Stimulated activated naive CD8-positive, alpha-beta T cell treated with anti-CD3 and anti-CD28 coated beads, Interleukin-15, Interleukin-2, amounts not matched to agents 100 ng/mL and 50 ng/mL, for 24 hours (primary cell): Measurements from ENCODE around the gene ABCC8.

Experiments
- H3K27ac Mint-ChIP-seq: one replicate; pipeline ENCODE4 v1.8.0; 2021; ENCODE audit warnings: mild to moderate bottlenecking, mixed read lengths
- H3K27me3 Mint-ChIP-seq: one replicate; pipeline ENCODE4 v1.8.0; 2021; ENCODE audit warnings: mixed read lengths
- H3K36me3 Mint-ChIP-seq: one replicate; pipeline ENCODE4 v1.8.0; 2021; ENCODE audit warnings: low read depth, mixed read lengths
- H3K4me1 Mint-ChIP-seq: one replicate; pipeline ENCODE4 v1.8.0; 2021; ENCODE audit warnings: low read depth, mixed read lengths
- H3K4me3 Mint-ChIP-seq: one replicate; pipeline ENCODE4 v1.8.0; 2021; ENCODE audit warnings: mild to moderate bottlenecking, mixed read lengths
- H3K9me3 Mint-ChIP-seq: one replicate; pipeline ENCODE4 v1.8.0; 2021; ENCODE audit warnings: mixed read lengths

Gene ABCC8

GRCh38 chr11:17371614-17372013, 105.0 kb downstream of the ABCC8 start:
- peaks cover 34% of the 10 kb centered on the region for H3K9me3 Mint-ChIP-seq
- no peak overlapping the region for H3K4me3 Mint-ChIP-seq
- peaks cover 75% of the 10 kb centered on the region for H3K36me3 Mint-ChIP-seq
- H3K27ac Mint-ChIP-seq, result no peak overlapping the region
- H3K4me1 Mint-ChIP-seq, result peaks cover 13% of the 10 kb centered on the region
- H3K27me3 Mint-ChIP-seq, result no peaks in the 10 kb centered on the region

- no peak overlapping the region for H3K4me3 Mint-ChIP-seq
- no peak overlapping the region for H3K27ac Mint-ChIP-seq
- peaks cover 83% of the 10 kb centered on the region for H3K36me3 Mint-ChIP-seq
- peaks cover 34% of the 10 kb centered on the region for H3K9me3 Mint-ChIP-seq
- no peaks in the 10 kb centered on the region for H3K27me3 Mint-ChIP-seq
- peaks cover 13% of the 10 kb centered on the region for H3K4me1 Mint-ChIP-seq
Measured at GRCh38 chr11:17369684-17370243, 106.9 kb downstream of the ABCC8 start.

- peaks cover 79% of the 10 kb centered on the region for H3K36me3 Mint-ChIP-seq
Measured at GRCh38 chr11:17369094-17369493, 107.6 kb downstream of the ABCC8 start.

GRCh38 chr11:17368551-17368950, 108.1 kb downstream of the ABCC8 start:
- Mint-ChIP-seq H3K4me3 (no peak overlapping the region), H3K36me3 (peaks cover 85% of the 10 kb centered on the region), H3K9me3 (peaks cover 34% of the 10 kb centered on the region), H3K27ac (peak overlapping the region; percentile 6), H3K4me1 (peaks cover 13% of the 10 kb centered on the region), H3K27me3 (no peaks in the 10 kb centered on the region)

More at GRCh38 chr11:17369094-17369493, 107.6 kb downstream of the ABCC8 start:
- Mint-ChIP-seq H3K27ac (no peak overlapping the region), H3K27me3 (no peaks in the 10 kb centered on the region), H3K4me1 (peaks cover 13% of the 10 kb centered on the region), H3K9me3 (peaks cover 34% of the 10 kb centered on the region), H3K4me3 (no peak overlapping the region)

- Mint-ChIP-seq H3K27ac (no peak overlapping the region), H3K9me3 (peaks cover 27% of the 10 kb centered on the region), H3K4me1 (peaks cover 13% of the 10 kb centered on the region), H3K27me3 (no peaks in the 10 kb centered on the region), H3K4me3 (no peak overlapping the region), H3K36me3 (peaks cover 79% of the 10 kb centered on the region)
Measured at GRCh38 chr11:17366495-17366894, 110.2 kb downstream of the ABCC8 start.

GRCh38 chr11:17354601-17354991, 122.0 kb downstream of the ABCC8 start:
- Mint-ChIP-seq H3K36me3 (peaks cover 24% of the 10 kb centered on the region), H3K4me3 (peak overlapping the region; percentile 92), H3K4me1 (peaks cover 44% of the 10 kb centered on the region), H3K9me3 (no peaks in the 10 kb centered on the region), H3K27ac (peak overlapping the region; percentile 88), H3K27me3 (no peaks in the 10 kb centered on the region)

GRCh38 chr11:17353821-17354600, 122.6 kb downstream of the ABCC8 start:
- H3K27me3 Mint-ChIP-seq, result no peaks in the 10 kb centered on the region
- H3K4me3 Mint-ChIP-seq, result peak overlapping the region; percentile 92
- no peaks in the 10 kb centered on the region for H3K9me3 Mint-ChIP-seq
- peak overlapping the region; percentile 88 for H3K27ac Mint-ChIP-seq
- H3K36me3 Mint-ChIP-seq, result peaks cover 20% of the 10 kb centered on the region
- peaks cover 44% of the 10 kb centered on the region for H3K4me1 Mint-ChIP-seq

GRCh38 chr11:17352950-17353820, 123.5 kb downstream of the ABCC8 start:
- Mint-ChIP-seq H3K27me3 (no peaks in the 10 kb centered on the region), H3K4me3 (peak overlapping the region; percentile 92), H3K36me3 (peaks cover 14% of the 10 kb centered on the region), H3K4me1 (peaks cover 44% of the 10 kb centered on the region), H3K9me3 (no peaks in the 10 kb centered on the region), H3K27ac (peak overlapping the region; percentile 91)

GRCh38 chr11:17351510-17352176, 125.0 kb downstream of the ABCC8 start, which contains the start of gene NCR3LG1:
Gene NCR3LG1, plus strand, starts transcription at chr11:17351800. Its CDS starts 170 bp downstream, at chr11:17351970.
- Mint-ChIP-seq H3K4me3 (peak within 1 kb of the TSS; percentile 92), H3K27ac (peak within 1 kb of the TSS; percentile 91), H3K27me3 (no peaks in the 10 kb centered on the region), H3K9me3 (no peaks in the 10 kb centered on the region), H3K36me3 (peaks cover 6% of the 10 kb centered on the region), H3K4me1 (peaks cover 44% of the 10 kb centered on the region)

- H3K27ac Mint-ChIP-seq, result peak overlapping the region; percentile 69
Measured at GRCh38 chr11:17351172-17351509, 125.5 kb downstream of the ABCC8 start.

GRCh38 chr11:17350455-17351171, 126.0 kb downstream of the ABCC8 start:
- H3K27ac Mint-ChIP-seq, result peak overlapping the region; percentile 69

More at GRCh38 chr11:17351172-17351509, 125.5 kb downstream of the ABCC8 start:
- Mint-ChIP-seq H3K36me3 (peaks cover 6% of the 10 kb centered on the region), H3K27me3 (no peaks in the 10 kb centered on the region), H3K4me3 (peak overlapping the region; percentile 92), H3K9me3 (no peaks in the 10 kb centered on the region), H3K4me1 (peaks cover 44% of the 10 kb centered on the region)

GRCh38 chr11:17347676-17348075, 129.0 kb downstream of the ABCC8 start:
- H3K27ac Mint-ChIP-seq, result no peak overlapping the region

More at GRCh38 chr11:17350455-17351171, 126.0 kb downstream of the ABCC8 start:
- Mint-ChIP-seq H3K27me3 (no peaks in the 10 kb centered on the region), H3K4me1 (peaks cover 44% of the 10 kb centered on the region), H3K9me3 (no peaks in the 10 kb centered on the region), H3K36me3 (peaks cover 6% of the 10 kb centered on the region), H3K4me3 (peak overlapping the region; percentile 92)

GRCh38 chr11:17343907-17344306, 132.7 kb downstream of the ABCC8 start:
- Mint-ChIP-seq H3K27ac (peak overlapping the region; percentile 38), H3K4me1 (peaks cover 21% of the 10 kb centered on the region), H3K4me3 (no peak overlapping the region), H3K36me3 (peaks cover 4% of the 10 kb centered on the region), H3K9me3 (no peaks in the 10 kb centered on the region), H3K27me3 (no peaks in the 10 kb centered on the region)

More at GRCh38 chr11:17347676-17348075, 129.0 kb downstream of the ABCC8 start:
- Mint-ChIP-seq H3K4me3 (no peak overlapping the region), H3K36me3 (no peaks in the 10 kb centered on the region), H3K9me3 (no peaks in the 10 kb centered on the region), H3K27me3 (no peaks in the 10 kb centered on the region), H3K4me1 (peaks cover 45% of the 10 kb centered on the region)

GRCh38 chr11:17343257-17343656, 133.4 kb downstream of the ABCC8 start:
- H3K36me3 Mint-ChIP-seq, result peaks cover 4% of the 10 kb centered on the region
- no peaks in the 10 kb centered on the region for H3K27me3 Mint-ChIP-seq
- peaks cover 21% of the 10 kb centered on the region for H3K4me1 Mint-ChIP-seq
- H3K4me3 Mint-ChIP-seq, result no peak overlapping the region
- no peaks in the 10 kb centered on the region for H3K9me3 Mint-ChIP-seq
- H3K27ac Mint-ChIP-seq, result no peak overlapping the region
